K562 (cell line): ENCODE data around the gene GAK. TPM values are rescaled to one million over a fixed set of nuclear protein-coding genes. Genes with fewer than 3 reads are reported as not detected.
A peak's percentile ranks its signal among the peaks of the same experiment; 100 is the strongest.

Experiments used
- ATAC-seq: fragments of 200-7000 bp; cut with Tn5 transposase; 3 replicates; pipeline ENCODE4 v1.9.1; 2020; ENCODE audit warnings: moderate library complexity
- BruUV-seq: library from RNA; stranded (reverse); fragments of 400-500 nt; replicated peaks from 2 replicates; lab custom pipeline; 2021; lab: Mats Ljungman, UMichigan
- CTCF ChIA-PET: fragments of 300-600 bp; formaldehyde crosslinking; extraction: SDS; loops from one replicate; lab custom pipeline; 2021; ENCODE audit warnings: low intra/inter-chr PET ratio; lab: Yijun Ruan, JAX
- POLR2A ChIA-PET: fragments of 300-600, 350-650 bp; sonication (Branson Sonifier 250); formaldehyde crosslinking; extraction: SDS; loops from one replicate; lab custom pipeline; 2021; ENCODE audit warnings: antibody characterized with exemption, inconsistent platforms; lab: Yijun Ruan, JAX
- DNase-seq, 4 experiments: peaks; one replicate each; pipeline versions ENCODE4 v3.0.0 to v3.0.0-alpha.2; 2011 to 2018; ENCODE audit warnings: low spot score in 3 of 4, mixed read lengths in 3 of 4; ENCODE audit errors: extremely low read depth in 1 of 4
- FAIRE-seq: peaks from 2 replicates; lab custom pipeline; 2011; peaks lifted over from hg19 to GRCh38; lab: Jason Lieb, UNC
- H2AFZ ChIP-seq: 2 replicates; pipeline ENCODE4 v1.6.0; 2011; ENCODE audit warnings: low read depth, low read length, control low read depth, inconsistent platforms
- H3K27ac ChIP-seq: fragments of 200-600 bp; 3 replicates; pipeline ENCODE4 v1.8.0; 2011; ENCODE audit warnings: low read depth, mild to moderate bottlenecking, control low read depth, inconsistent platforms, low read length, moderate library complexity, mixed read lengths; ENCODE audit errors: extremely low read depth
- H3K27me3 ChIP-seq, 2 experiments: fragments of 300-600 bp in 1 of 2; 2 replicates in 1 of 2; 3 replicates in 1 of 2; pipeline versions ENCODE4 v1.6.0 to v1.8.0; 2011; ENCODE audit warnings: inconsistent platforms in 2 of 2, low read length in 2 of 2, mild to moderate bottlenecking in 1 of 2, mixed read lengths in 1 of 2, moderate library complexity in 1 of 2; ENCODE audit not compliant: control insufficient read depth in 2 of 2, insufficient read depth in 2 of 2
- H3K36me3 ChIP-seq: fragments of 300-600 bp; 3 replicates; pipeline ENCODE4 v1.8.0; 2011; ENCODE audit warnings: mild to moderate bottlenecking, low read length, inconsistent platforms; ENCODE audit not compliant: control insufficient read depth, insufficient read depth
- H3K4me1 ChIP-seq, 2 experiments: fragments of 200-600 bp in 1 of 2; replicated peaks in 1 of 2; 2 replicates in 1 of 2; 3 replicates in 1 of 2; pipeline versions ENCODE4 v1.5.1 to v1.8.0; 2011; ENCODE audit warnings: inconsistent platforms in 2 of 2, low read length in 2 of 2, mild to moderate bottlenecking in 1 of 2, mixed read lengths in 1 of 2, moderate library complexity in 1 of 2; ENCODE audit not compliant: control insufficient read depth in 2 of 2, insufficient read depth in 2 of 2
- H3K4me2 ChIP-seq: 2 replicates; pipeline ENCODE4 v1.6.1; 2011; ENCODE audit warnings: low read length, control low read depth, inconsistent platforms, mixed read lengths; ENCODE audit not compliant: insufficient read depth
- H3K4me3 ChIP-seq: fragments of 200-600 bp; sonication (generic), shearing (Covaris generic); 2 replicates; pipeline ENCODE4 v1.5.1; 2016; ENCODE audit warnings: control low read depth, inconsistent platforms
- H3K79me2 ChIP-seq: fragments of 200-600 bp; 3 replicates; pipeline ENCODE4 v1.8.0; 2011; ENCODE audit warnings: low read length, inconsistent platforms; ENCODE audit not compliant: control insufficient read depth, insufficient read depth
- H3K9ac ChIP-seq, 2 experiments: 2 replicates each; pipeline versions ENCODE4 v1.6.0 to v1.6.1; 2011; ENCODE audit warnings: low read depth in 2 of 2, low read length in 2 of 2, control low read depth in 1 of 2, inconsistent platforms in 1 of 2, mild to moderate bottlenecking in 1 of 2, mixed read lengths in 1 of 2; ENCODE audit not compliant: insufficient read depth in 1 of 2
- H3K9me1 ChIP-seq: one replicate; pipeline ENCODE4 v1.6.0; 2011; ENCODE audit warnings: inconsistent platforms, mild to moderate bottlenecking, low read length, moderate library complexity; ENCODE audit not compliant: control insufficient read depth, insufficient read depth
- H3K9me3 ChIP-seq: replicated peaks from 2 replicates; pipeline ENCODE4 v1.5.1; 2011; ENCODE audit warnings: low read depth, low read length, inconsistent platforms; ENCODE audit not compliant: control insufficient read depth, insufficient read depth
- H4K20me1 ChIP-seq: replicated peaks from 2 replicates; pipeline ENCODE4 v1.6.1; 2011; ENCODE audit warnings: low read length, inconsistent platforms, mixed read lengths; ENCODE audit not compliant: control insufficient read depth, insufficient read depth
- HNRNPL ChIP-seq: fragments of 200-400 bp; formaldehyde crosslinking; IDR thresholded peaks from 2 replicates; pipeline ENCODE4 v1.6.1; 2017; ENCODE audit warnings: low read depth, mild to moderate bottlenecking, low read length
- TBP ChIP-seq: optimal IDR thresholded peaks from 2 replicates; pipeline ENCODE3; 2011; ENCODE audit warnings: low read depth, low read length, improper control_type of control experiment
- WGBS: fragments of 100-300 bp; shearing (Covaris generic); methylation state at CpG from one replicate; pipeline ENCODE4 v1.1.6; 2016; ENCODE audit warnings: low coverage, mixed read lengths; ENCODE audit not compliant: insufficient coverage; ENCODE audit errors: missing lambda C conversion rate; 5-methylcytosine and 5-hydroxymethylcytosine counted together
- in situ Hi-C: fragments of 300-500 bp; cut with MboI; formaldehyde crosslinking; loops from 4 replicates; pipeline ENCODE4 v1.15.0; 2018; ENCODE audit warnings: inconsistent platforms, mixed read lengths
- intact Hi-C: fragments of 100-400 bp; cut with micrococcal nuclease; formaldehyde crosslinking; loops from 2 replicates; pipeline ENCODE4 v1.14.2; 2022
- polyA plus RNA-seq, 8 experiments: library from polyadenylated mRNA; depleted of rRNA in 4 of 8; stranded (reverse) in 5 of 8; unstranded in 3 of 8; fragments of >200 nt; fragmentation: Nextera tagmentation in 2 of 8; fragmentation: Illumina TruSeq in 1 of 8; extraction: Ambion mirVana in 2 of 8; extraction: Trizol in 1 of 8; gene quantifications; 2 replicates each; pipeline versions ENCODE4 v1.2.1 to v1.2.3, GENCODE V29; 2011 to 2014; ENCODE audit warnings: inconsistent platforms in 1 of 8, missing spikeins in 1 of 8
- total RNA-seq, 7 experiments: library from RNA; depleted of rRNA in 6 of 7; stranded (reverse); fragments of >200 nt in 6 of 7; fragmentation: Illumina TruSeq in 2 of 7; extraction: Trizol in 2 of 7; gene quantifications; 2 replicates each; pipeline versions ENCODE4 v1.2.1 to v1.2.3, GENCODE V29; 2011 to 2021; ENCODE audit warnings: low replicate concordance in 1 of 7
- TF ChIP-seq, protein P1 (sequence below): fragments of 250-450 bp; sonication (Bioruptor Pico); IDR thresholded peaks from 2 replicates; pipeline ENCODE4 v1.4.0; 2020
- TF ChIP-seq, protein P2 (sequence below), 2 experiments: fragments of 450-650 bp in 1 of 2; sonication (generic) in 1 of 2; formaldehyde crosslinking in 1 of 2; IDR thresholded peaks; 2 replicates each; pipeline versions ENCODE4 v1.7.1 to v1.9.0; 2016 to 2022; ENCODE audit warnings: inconsistent platforms in 1 of 2, mild to moderate bottlenecking in 1 of 2, missing genetic modification reagents in 1 of 2

Gene GAK
- total and polyA plus RNA-seq, 9 of the 15 experiments (the other 6 are each of a cell fraction or from before 2014, with no cell fraction given) = 1.3 to 102 (median 16.2) TPM

DNA sequence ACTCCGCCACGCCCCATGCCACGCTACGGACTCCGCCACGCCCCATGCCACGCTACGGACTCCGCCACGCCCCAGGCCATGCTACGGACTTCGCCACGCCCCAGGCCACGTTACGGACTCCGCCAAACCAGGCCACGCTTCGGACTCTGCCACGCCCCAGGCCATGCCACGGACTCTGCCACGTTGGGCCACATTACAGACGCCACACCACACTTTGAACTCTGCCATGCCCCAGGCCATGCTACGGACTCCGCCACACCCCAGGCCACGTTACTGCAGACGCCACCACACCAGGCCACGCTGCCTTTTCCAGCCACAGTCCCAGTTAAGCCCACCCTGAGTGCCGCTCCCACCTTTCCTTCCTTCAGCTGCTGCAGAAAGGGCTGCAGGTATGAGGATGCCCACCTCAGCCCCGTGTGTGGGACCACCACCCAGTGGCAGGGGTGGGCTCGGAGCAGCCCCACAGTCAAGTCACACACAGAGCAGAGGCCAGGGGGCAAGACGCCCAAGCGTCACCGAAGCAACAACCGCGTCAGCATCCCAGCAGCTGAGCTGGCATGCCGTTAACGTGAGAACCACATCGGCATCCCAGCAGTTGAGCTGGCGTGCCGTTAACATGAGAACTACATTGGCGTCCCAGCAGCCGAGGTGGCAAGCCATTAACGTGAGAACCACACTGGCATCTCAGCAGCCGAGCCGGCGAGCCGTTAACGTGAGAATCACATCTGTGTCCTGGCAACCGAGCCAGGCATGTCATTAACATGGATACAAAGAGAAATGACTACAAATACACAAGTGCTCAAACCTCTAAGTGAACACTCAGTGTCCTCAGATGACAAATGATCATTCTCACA, 26.4 kb downstream of the GAK start:
- POLR2A ChIA-PET = interaction anchor here (1.0 kb wide), 1 partner anchor 8 kb away, joined by 3 read pairs; no protein-coding TSS in a partner anchor
- CTCF ChIA-PET = no interaction called here
- peaks cover 59% of the 10 kb centered on the region; the same call in 2 of the 3 replicates for H3K36me3 ChIP-seq
- in situ Hi-C loops (no loop called here), intact Hi-C loops (no loop called here)
- no peaks in the 10 kb centered on the region for H3K27me3 ChIP-seq
- H3K27ac ChIP-seq = no peak overlapping the region
- no peak overlapping the region for H3K9ac ChIP-seq
- peaks cover 3% of the 10 kb centered on the region; the same call in 2 of the 3 replicates for H3K79me2 ChIP-seq
- no peak overlapping the region for H3K4me2 ChIP-seq
- H3K9me3 ChIP-seq = peaks cover 5% of the 10 kb centered on the region; the same call in 1 of the 2 replicates
- H3K9me1 ChIP-seq = no peaks in the 10 kb centered on the region
- ATAC-seq (no peak), DNase-seq (no peak), FAIRE-seq (no peak)
- BruUV-seq = no TSS peak
- peaks cover 0 to 27% of the 10 kb centered on the region in 2 experiments; a peak in 1 of 5 replicates for H3K4me1 ChIP-seq
- no peak overlapping the region for H3K4me3 ChIP-seq
- no peak overlapping the region for H2AFZ ChIP-seq
- WGBS = 96% methylated on average over 39 of the region's 49 CpGs
- no peaks in the 10 kb centered on the region for H4K20me1 ChIP-seq
- TF ChIP-seq HNRNPL (peak; percentile 52; the same call in 1 of the 2 replicates), TBP (no peak)
- TF ChIP-seq, protein P1, sequence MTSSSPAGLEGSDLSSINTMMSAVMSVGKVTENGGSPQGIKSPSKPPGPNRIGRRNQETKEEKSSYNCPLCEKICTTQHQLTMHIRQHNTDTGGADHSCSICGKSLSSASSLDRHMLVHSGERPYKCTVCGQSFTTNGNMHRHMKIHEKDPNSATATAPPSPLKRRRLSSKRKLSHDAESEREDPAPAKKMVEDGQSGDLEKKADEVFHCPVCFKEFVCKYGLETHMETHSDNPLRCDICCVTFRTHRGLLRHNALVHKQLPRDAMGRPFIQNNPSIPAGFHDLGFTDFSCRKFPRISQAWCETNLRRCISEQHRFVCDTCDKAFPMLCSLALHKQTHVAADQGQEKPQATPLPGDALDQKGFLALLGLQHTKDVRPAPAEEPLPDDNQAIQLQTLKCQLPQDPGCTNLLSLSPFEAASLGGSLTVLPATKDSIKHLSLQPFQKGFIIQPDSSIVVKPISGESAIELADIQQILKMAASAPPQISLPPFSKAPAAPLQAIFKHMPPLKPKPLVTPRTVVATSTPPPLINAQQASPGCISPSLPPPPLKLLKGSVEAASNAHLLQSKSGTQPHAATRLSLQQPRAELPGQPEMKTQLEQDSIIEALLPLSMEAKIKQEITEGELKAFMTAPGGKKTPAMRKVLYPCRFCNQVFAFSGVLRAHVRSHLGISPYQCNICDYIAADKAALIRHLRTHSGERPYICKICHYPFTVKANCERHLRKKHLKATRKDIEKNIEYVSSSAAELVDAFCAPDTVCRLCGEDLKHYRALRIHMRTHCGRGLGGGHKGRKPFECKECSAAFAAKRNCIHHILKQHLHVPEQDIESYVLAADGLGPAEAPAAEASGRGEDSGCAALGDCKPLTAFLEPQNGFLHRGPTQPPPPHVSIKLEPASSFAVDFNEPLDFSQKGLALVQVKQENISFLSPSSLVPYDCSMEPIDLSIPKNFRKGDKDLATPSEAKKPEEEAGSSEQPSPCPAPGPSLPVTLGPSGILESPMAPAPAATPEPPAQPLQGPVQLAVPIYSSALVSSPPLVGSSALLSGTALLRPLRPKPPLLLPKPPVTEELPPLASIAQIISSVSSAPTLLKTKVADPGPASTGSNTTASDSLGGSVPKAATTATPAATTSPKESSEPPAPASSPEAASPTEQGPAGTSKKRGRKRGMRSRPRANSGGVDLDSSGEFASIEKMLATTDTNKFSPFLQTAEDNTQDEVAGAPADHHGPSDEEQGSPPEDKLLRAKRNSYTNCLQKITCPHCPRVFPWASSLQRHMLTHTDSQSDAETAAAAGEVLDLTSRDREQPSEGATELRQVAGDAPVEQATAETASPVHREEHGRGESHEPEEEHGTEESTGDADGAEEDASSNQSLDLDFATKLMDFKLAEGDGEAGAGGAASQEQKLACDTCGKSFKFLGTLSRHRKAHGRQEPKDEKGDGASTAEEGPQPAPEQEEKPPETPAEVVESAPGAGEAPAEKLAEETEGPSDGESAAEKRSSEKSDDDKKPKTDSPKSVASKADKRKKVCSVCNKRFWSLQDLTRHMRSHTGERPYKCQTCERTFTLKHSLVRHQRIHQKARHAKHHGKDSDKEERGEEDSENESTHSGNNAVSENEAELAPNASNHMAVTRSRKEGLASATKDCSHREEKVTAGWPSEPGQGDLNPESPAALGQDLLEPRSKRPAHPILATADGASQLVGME (CRISPR knock-in tag) = no peak
- TF ChIP-seq, protein P2, sequence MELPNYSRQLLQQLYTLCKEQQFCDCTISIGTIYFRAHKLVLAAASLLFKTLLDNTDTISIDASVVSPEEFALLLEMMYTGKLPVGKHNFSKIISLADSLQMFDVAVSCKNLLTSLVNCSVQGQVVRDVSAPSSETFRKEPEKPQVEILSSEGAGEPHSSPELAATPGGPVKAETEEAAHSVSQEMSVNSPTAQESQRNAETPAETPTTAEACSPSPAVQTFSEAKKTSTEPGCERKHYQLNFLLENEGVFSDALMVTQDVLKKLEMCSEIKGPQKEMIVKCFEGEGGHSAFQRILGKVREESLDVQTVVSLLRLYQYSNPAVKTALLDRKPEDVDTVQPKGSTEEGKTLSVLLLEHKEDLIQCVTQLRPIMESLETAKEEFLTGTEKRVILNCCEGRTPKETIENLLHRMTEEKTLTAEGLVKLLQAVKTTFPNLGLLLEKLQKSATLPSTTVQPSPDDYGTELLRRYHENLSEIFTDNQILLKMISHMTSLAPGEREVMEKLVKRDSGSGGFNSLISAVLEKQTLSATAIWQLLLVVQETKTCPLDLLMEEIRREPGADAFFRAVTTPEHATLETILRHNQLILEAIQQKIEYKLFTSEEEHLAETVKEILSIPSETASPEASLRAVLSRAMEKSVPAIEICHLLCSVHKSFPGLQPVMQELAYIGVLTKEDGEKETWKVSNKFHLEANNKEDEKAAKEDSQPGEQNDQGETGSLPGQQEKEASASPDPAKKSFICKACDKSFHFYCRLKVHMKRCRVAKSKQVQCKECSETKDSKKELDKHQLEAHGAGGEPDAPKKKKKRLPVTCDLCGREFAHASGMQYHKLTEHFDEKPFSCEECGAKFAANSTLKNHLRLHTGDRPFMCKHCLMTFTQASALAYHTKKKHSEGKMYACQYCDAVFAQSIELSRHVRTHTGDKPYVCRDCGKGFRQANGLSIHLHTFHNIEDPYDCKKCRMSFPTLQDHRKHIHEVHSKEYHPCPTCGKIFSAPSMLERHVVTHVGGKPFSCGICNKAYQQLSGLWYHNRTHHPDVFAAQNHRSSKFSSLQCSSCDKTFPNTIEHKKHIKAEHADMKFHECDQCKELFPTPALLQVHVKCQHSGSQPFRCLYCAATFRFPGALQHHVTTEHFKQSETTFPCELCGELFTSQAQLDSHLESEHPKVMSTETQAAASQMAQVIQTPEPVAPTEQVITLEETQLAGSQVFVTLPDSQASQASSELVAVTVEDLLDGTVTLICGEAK (IDR thresholded peaks at IDR 0.05) = no peak
- TF ChIP-seq, protein P2 (CRISPR knock-in tag; IDR thresholded peaks at IDR 0.05) = 0 out of 2 replicates have a peak, but pooled peaks have one; percentile 13
